ENCODE data around the gene CAGE1.

Gene CAGE1

DNA sequence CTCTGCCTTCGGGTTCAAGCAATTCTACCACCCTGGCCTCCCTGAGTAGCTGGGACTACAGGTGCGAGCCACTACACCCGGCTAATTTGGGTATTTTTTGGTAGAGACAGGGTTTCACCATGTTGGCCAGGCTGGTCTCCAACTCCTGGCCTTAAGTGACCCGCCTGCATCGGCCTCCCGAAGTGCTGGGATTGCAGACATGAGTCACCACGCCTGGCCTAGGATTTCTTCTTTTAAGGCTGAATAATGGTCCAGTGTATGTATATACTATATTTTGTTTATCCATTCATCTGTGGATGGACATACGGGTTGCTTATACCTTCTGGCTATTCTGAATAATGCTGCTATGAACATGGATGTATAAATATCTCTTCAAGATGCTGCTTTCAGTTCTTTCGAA, 17.2 kb upstream of the CAGE1 start:
- Histone ChIP-seq H3K9ac (ENCODE audit: low read length) (no peak overlapping the region), H3K36me3 (ENCODE audit: control insufficient read depth, insufficient read depth, low read length) (peaks cover 93% of the 10 kb centered on the region), H3K27ac (ENCODE audit: low read depth, low read length) (no peak overlapping the region), H3K27me3 (ENCODE audit: control insufficient read depth, insufficient read depth, low read length) (no peaks in the 10 kb centered on the region), H3K9me3 (ENCODE audit: control insufficient read depth, insufficient read depth, low read depth, low read length) (no peaks in the 10 kb centered on the region), H3K4me1 (ENCODE audit: control insufficient read depth, insufficient read depth, low read length) (no peaks in the 10 kb centered on the region), H3K4me3 (ENCODE audit: low read depth, low read length) (no peak overlapping the region)

DNA sequence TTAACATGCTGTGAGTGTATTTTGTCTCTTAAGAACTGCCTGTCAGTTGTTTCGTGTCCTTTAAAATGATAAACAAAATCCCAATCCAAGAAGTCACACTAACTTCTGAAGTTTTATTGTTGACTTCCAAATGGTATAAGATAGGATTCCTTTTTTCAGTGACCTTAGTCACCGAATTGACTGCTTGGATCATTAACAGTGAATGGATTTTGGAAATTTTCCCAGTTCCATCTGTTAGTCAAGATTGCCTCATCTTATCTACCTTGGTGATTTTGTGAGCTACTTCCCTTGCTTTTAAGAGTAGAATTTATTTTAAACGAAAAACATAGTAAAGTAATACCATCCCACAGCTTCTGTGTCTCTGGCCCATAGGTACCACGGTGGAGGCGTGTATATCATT, 15.0 kb upstream of the CAGE1 start:
- Histone ChIP-seq H3K4me1 (ENCODE audit: control insufficient read depth, insufficient read depth, low read length) (no peaks in the 10 kb centered on the region), H3K27me3 (ENCODE audit: control insufficient read depth, insufficient read depth, low read length) (no peaks in the 10 kb centered on the region), H3K9me3 (ENCODE audit: control insufficient read depth, insufficient read depth, low read depth, low read length) (no peaks in the 10 kb centered on the region), H3K4me3 (ENCODE audit: low read depth, low read length) (no peak overlapping the region), H3K27ac (ENCODE audit: low read depth, low read length) (no peak overlapping the region), H3K9ac (ENCODE audit: low read length) (no peak overlapping the region), H3K36me3 (ENCODE audit: control insufficient read depth, insufficient read depth, low read length) (peaks cover 95% of the 10 kb centered on the region)

DNA sequence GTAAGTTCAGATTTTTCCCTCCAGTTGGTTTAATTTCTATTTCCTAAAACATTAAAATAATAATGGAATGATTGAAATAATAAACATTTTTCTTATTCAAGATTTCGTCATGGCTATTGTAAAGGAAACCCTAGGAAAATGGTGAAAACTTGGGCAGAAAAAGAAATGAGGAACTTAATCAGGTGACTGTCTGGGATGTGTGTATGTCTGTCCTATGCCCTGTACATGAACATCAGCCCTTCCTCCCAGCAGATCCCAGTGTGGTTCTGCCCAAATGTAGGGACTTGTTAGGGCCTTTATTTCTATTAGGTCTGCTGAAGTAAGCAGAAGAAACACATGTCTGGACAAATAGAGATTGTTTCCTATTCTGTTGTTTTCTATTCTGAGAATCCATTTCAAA, 13.2 kb upstream of the CAGE1 start:
- Histone ChIP-seq H3K9ac (ENCODE audit: low read length) (no peak overlapping the region), H3K4me1 (ENCODE audit: control insufficient read depth, insufficient read depth, low read length) (no peaks in the 10 kb centered on the region), H3K27me3 (ENCODE audit: control insufficient read depth, insufficient read depth, low read length) (no peaks in the 10 kb centered on the region), H3K4me3 (ENCODE audit: low read depth, low read length) (no peak overlapping the region), H3K36me3 (ENCODE audit: control insufficient read depth, insufficient read depth, low read length) (peaks cover 95% of the 10 kb centered on the region), H3K9me3 (ENCODE audit: control insufficient read depth, insufficient read depth, low read depth, low read length) (no peaks in the 10 kb centered on the region), H3K27ac (ENCODE audit: low read depth, low read length) (no peak overlapping the region)

DNA sequence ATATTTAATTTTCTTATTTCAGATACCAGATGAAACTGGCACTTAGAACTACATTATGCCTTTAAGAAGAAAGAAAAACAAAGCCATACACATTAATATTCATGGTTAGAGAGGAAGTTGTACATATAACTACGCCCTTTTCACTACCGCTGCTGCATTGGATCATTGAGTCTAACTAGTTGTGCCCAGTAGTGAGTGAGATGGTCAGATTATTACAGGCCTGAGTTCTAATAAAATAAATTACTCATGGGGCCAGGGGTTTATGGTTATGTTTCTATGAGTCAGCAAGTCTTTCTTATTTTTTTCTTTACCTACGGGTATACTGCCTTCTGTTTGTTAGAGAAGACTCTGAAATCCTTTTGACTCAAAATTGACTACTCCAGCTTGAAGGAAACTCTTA, 11.5 kb upstream of the CAGE1 start:
- Histone ChIP-seq H3K27me3 (ENCODE audit: control insufficient read depth, insufficient read depth, low read length) (no peaks in the 10 kb centered on the region), H3K9ac (ENCODE audit: low read length) (no peak overlapping the region), H3K4me1 (ENCODE audit: control insufficient read depth, insufficient read depth, low read length) (no peaks in the 10 kb centered on the region), H3K9me3 (ENCODE audit: control insufficient read depth, insufficient read depth, low read depth, low read length) (no peaks in the 10 kb centered on the region), H3K36me3 (ENCODE audit: control insufficient read depth, insufficient read depth, low read length) (peaks cover 93% of the 10 kb centered on the region), H3K27ac (ENCODE audit: low read depth, low read length) (no peak overlapping the region), H3K4me3 (ENCODE audit: low read depth, low read length) (no peak overlapping the region)

DNA sequence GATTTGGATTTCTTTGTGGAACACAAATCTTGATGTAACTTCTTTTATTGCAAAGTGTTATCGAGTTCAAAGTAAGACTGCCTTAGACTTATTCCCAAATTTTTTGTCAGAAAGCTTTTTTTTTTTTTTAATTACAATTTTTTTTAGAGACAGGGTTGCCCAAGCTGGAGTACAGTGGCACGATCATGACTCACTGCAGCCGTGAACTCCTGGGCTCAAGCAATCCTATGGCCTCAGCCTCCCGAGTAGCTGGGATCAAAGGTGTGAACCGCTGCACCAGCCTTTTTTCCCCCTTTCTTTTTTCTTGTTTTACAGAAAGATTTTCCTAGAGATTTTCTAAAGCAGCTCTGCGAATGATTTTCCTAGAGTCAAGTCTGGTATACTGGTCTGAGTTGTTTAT, 2.9 kb upstream of the CAGE1 start:
- H3K9me3 ChIP-seq (ENCODE audit: control insufficient read depth, insufficient read depth, low read depth, low read length), result no peaks in the 10 kb centered on the region
- H3K27me3 ChIP-seq (ENCODE audit: control insufficient read depth, insufficient read depth, low read length), result no peaks in the 10 kb centered on the region
- no peak overlapping the region for H3K27ac ChIP-seq (ENCODE audit: low read depth, low read length)
- peaks cover 11% of the 10 kb centered on the region for H3K4me1 ChIP-seq (ENCODE audit: control insufficient read depth, insufficient read depth, low read length)
- no peak overlapping the region for H3K4me3 ChIP-seq (ENCODE audit: low read depth, low read length)
- peaks cover 43% of the 10 kb centered on the region for H3K36me3 ChIP-seq (ENCODE audit: control insufficient read depth, insufficient read depth, low read length)
- H3K9ac ChIP-seq (ENCODE audit: low read length), result no peak overlapping the region

DNA sequence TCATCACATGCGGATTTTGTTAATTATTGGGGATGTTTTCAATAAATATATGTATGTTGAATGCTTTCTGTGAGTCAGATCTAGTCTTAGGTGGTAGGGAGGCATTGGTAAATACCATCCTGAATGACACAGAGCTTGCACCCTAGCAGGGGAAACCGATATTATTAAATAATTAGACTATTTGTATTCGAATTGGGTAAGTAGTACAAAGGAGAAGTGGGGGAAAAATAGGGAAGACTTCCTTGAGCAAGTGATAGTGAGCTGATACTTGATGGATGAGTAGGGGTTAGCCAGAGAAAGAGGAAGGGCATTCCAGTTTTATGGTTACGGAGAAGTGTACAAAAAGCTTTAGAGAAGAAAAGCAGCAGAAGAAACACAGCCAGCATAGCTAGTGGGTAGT, 1.6 kb upstream of the CAGE1 start:
- Histone ChIP-seq H3K9ac (ENCODE audit: low read length) (no peak overlapping the region), H3K4me3 (ENCODE audit: low read depth, low read length) (peak overlapping the region; percentile 70), H3K27ac (ENCODE audit: low read depth, low read length) (no peak overlapping the region)

DNA sequence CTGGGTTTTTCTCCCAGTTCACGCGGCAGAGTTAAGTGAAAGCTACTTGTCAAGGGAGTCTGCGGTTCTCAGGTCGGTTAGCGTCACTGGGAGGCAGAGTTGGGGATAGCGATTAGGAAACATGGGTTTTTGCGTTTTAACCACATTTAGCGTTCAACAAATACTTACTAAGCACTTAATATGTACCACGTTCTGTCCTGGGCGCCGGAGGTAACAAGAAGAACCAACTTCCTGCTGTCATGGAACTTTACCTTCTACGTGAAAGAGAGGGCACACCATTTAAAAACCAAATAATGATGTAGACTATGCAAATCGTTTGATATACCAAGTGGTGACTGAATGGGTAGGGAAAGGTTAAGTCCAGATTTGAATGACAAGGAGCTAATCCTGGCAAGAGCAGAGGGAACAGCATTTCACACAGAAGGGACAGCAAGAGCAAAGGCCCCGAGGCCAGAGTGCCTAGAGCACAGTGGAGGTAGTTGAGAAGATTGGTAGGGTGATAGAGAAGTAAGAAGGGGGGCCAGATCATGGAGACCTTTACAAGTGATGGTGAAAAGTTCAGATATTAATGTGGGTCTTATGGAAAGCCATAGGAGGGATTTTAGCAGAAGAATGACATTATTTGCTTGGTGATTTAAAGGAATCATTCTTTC, 810 bp upstream of the CAGE1 start:
- Histone ChIP-seq H3K27ac (ENCODE audit: low read depth, low read length) (0 out of 2 replicates have a peak overlapping the region, but pooled peaks have one; percentile 23), H3K9me3 (ENCODE audit: control insufficient read depth, insufficient read depth, low read depth, low read length) (no peaks in the 10 kb centered on the region), H3K9ac (ENCODE audit: low read length) (peak overlapping the region; percentile 77), H3K4me3 (ENCODE audit: low read depth, low read length) (peak overlapping the region; percentile 70), H3K4me1 (ENCODE audit: control insufficient read depth, insufficient read depth, low read length) (peaks cover 11% of the 10 kb centered on the region), H3K27me3 (ENCODE audit: control insufficient read depth, insufficient read depth, low read length) (no peaks in the 10 kb centered on the region), H3K36me3 (ENCODE audit: control insufficient read depth, insufficient read depth, low read length) (peaks cover 24% of the 10 kb centered on the region)

More for the DNA sequence above, 1.6 kb upstream of the CAGE1 start:
- Histone ChIP-seq H3K36me3 (ENCODE audit: control insufficient read depth, insufficient read depth, low read length) (peaks cover 32% of the 10 kb centered on the region), H3K27me3 (ENCODE audit: control insufficient read depth, insufficient read depth, low read length) (no peaks in the 10 kb centered on the region), H3K4me1 (ENCODE audit: control insufficient read depth, insufficient read depth, low read length) (peaks cover 11% of the 10 kb centered on the region), H3K9me3 (ENCODE audit: control insufficient read depth, insufficient read depth, low read depth, low read length) (no peaks in the 10 kb centered on the region)

DNA sequence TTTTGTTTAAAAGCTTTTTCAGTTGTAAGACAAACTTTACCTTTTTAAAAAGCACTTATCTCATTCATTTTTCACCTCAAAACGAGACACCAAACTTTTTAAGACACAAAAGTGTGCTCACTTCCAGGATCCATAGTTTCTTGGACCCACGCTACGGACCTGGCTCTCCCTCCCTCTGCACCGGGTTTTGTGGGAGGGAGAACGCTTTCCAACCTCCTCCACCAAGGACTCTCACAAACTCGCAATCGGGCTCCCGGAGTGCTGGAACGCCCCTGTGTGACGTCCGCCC, 436 bp downstream of the CAGE1 start:
- H3K4me1 ChIP-seq (ENCODE audit: control insufficient read depth, insufficient read depth, low read length), result peaks cover 11% of the 10 kb centered on the region
- H3K27me3 ChIP-seq (ENCODE audit: control insufficient read depth, insufficient read depth, low read length), result no peaks in the 10 kb centered on the region
- peak overlapping the region; percentile 23 for H3K27ac ChIP-seq (ENCODE audit: low read depth, low read length)
- H3K9ac ChIP-seq (ENCODE audit: low read length), result peak overlapping the region; percentile 77
- H3K36me3 ChIP-seq (ENCODE audit: control insufficient read depth, insufficient read depth, low read length), result peaks cover 14% of the 10 kb centered on the region
- H3K9me3 ChIP-seq (ENCODE audit: control insufficient read depth, insufficient read depth, low read depth, low read length), result no peaks in the 10 kb centered on the region
- H3K4me3 ChIP-seq (ENCODE audit: low read depth, low read length), result peak overlapping the region; percentile 70

DNA sequence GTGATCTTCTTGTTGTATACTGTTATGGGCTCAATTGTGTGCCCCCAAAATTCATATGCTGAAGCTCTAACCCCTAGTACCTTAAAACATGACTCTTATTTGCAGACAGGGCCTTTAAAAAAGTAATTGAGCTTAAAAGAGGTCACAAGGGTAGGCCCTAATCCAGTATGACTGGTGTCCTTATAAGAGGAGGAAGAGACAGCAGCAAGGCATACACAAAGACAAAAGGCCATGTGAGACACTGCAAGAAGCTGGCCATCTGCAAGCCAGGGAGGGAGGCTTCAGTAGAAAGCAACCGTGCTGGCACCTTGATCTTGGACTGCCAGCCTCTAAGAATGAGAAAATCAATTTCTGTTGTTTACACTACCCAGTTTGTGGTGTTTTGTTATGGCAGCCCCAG, 8.4 kb downstream of the CAGE1 start:
- Histone ChIP-seq H3K4me1 (ENCODE audit: control insufficient read depth, insufficient read depth, low read length) (no peaks in the 10 kb centered on the region), H3K27ac (ENCODE audit: low read depth, low read length) (no peak overlapping the region), H3K9me3 (ENCODE audit: control insufficient read depth, insufficient read depth, low read depth, low read length) (no peaks in the 10 kb centered on the region), H3K4me3 (ENCODE audit: low read depth, low read length) (no peak overlapping the region), H3K9ac (ENCODE audit: low read length) (no peak overlapping the region), H3K36me3 (ENCODE audit: control insufficient read depth, insufficient read depth, low read length) (no peaks in the 10 kb centered on the region), H3K27me3 (ENCODE audit: control insufficient read depth, insufficient read depth, low read length) (no peaks in the 10 kb centered on the region)

DNA sequence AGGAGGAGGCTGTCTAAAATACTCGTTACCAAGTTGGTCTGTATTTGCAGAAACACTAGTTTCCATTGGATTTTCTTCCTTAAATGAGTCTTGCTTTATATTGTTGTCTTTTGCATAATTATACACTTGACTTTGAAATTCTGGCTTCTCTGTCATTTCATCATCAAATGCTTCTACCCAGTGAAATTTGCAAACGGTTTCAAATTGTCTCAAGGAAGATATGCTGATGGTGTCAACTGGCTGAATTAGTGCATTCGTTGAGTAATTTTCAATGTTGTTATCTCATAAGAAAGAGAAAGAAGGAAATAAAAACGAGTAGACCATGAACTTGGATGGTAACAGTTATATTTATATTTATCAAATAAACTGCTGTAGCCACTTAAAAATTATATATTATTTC, 10.8 kb downstream of the CAGE1 start:
- no peaks in the 10 kb centered on the region for H3K4me1 ChIP-seq (ENCODE audit: control insufficient read depth, insufficient read depth, low read length)
- no peaks in the 10 kb centered on the region for H3K36me3 ChIP-seq (ENCODE audit: control insufficient read depth, insufficient read depth, low read length)
- H3K9ac ChIP-seq (ENCODE audit: low read length), result no peak overlapping the region
- no peaks in the 10 kb centered on the region for H3K9me3 ChIP-seq (ENCODE audit: control insufficient read depth, insufficient read depth, low read depth, low read length)
- H3K27me3 ChIP-seq (ENCODE audit: control insufficient read depth, insufficient read depth, low read length), result no peaks in the 10 kb centered on the region
- H3K4me3 ChIP-seq (ENCODE audit: low read depth, low read length), result no peak overlapping the region
- no peak overlapping the region for H3K27ac ChIP-seq (ENCODE audit: low read depth, low read length)

DNA sequence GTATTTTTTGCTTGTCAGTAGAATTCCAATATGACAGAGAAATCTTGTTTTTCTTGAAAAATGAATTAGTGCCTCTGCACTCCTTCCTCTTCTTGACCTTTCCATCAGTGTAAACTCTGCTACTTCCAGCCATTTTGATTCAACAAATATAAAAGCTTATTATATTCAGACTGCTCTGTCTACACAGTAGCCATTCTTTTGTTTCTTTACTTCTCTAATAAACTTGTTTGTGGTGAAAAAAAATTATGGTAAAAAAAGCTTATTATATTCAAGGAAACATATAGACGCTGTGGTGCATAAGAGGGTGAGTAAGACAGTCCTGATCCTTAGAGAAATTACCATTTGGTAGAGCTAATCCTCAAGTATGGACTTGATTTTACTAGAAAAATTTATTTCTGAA, 11.6 kb downstream of the CAGE1 start:
- no peaks in the 10 kb centered on the region for H3K27me3 ChIP-seq (ENCODE audit: control insufficient read depth, insufficient read depth, low read length)
- no peak overlapping the region for H3K9ac ChIP-seq (ENCODE audit: low read length)
- H3K4me3 ChIP-seq (ENCODE audit: low read depth, low read length), result no peak overlapping the region
- no peaks in the 10 kb centered on the region for H3K36me3 ChIP-seq (ENCODE audit: control insufficient read depth, insufficient read depth, low read length)
- H3K27ac ChIP-seq (ENCODE audit: low read depth, low read length), result no peak overlapping the region
- H3K9me3 ChIP-seq (ENCODE audit: control insufficient read depth, insufficient read depth, low read depth, low read length), result no peaks in the 10 kb centered on the region
- H3K4me1 ChIP-seq (ENCODE audit: control insufficient read depth, insufficient read depth, low read length), result no peaks in the 10 kb centered on the region

DNA sequence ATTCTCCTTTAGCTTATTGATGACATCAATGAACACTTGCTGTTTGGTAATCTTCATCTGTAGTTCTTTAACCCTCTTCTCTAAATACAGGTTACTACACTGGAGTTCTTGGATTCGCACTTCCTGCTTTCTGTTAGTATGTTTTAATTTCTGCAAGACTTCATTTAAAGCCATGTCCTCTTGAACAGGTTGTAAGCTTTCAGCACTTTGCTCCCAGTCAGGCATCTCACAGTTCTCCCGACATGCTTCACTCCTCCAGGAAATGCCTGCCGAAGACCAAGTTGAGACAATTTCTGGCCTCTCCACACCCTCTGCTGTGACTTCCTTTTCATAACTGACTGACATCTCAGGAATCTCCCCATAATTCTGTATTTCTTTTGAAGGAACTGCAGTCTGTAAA, 15.8 kb downstream of the CAGE1 start:
- Histone ChIP-seq H3K9me3 (ENCODE audit: control insufficient read depth, insufficient read depth, low read depth, low read length) (no peaks in the 10 kb centered on the region), H3K4me3 (ENCODE audit: low read depth, low read length) (no peak overlapping the region), H3K36me3 (ENCODE audit: control insufficient read depth, insufficient read depth, low read length) (no peaks in the 10 kb centered on the region), H3K27me3 (ENCODE audit: control insufficient read depth, insufficient read depth, low read length) (no peaks in the 10 kb centered on the region), H3K9ac (ENCODE audit: low read length) (no peak overlapping the region), H3K27ac (ENCODE audit: low read depth, low read length) (no peak overlapping the region), H3K4me1 (ENCODE audit: control insufficient read depth, insufficient read depth, low read length) (no peaks in the 10 kb centered on the region)
